OCI-LY7 (cell line): ENCODE data around the gene DIP2C. TPM values are rescaled to one million over a fixed set of nuclear protein-coding genes. Genes with fewer than 3 reads are reported as not detected.

Experiments used
- BruUV-seq: library from RNA; stranded (reverse); fragments of 400-500 nt; replicated peaks from 2 replicates; lab custom pipeline; 2021; lab: Mats Ljungman, UMichigan
- CTCF ChIA-PET: fragments of 300-600 bp; sonication (Branson Sonifier 250); formaldehyde crosslinking; loops from one replicate; lab custom pipeline; 2022; ENCODE audit warnings: antibody characterized with exemption; ENCODE audit not compliant: unreplicated experiment; lab: Charles Lee
- POLR2A ChIA-PET: fragments of 300-600 bp; sonication (Branson Sonifier 250); formaldehyde crosslinking; loops from one replicate; lab custom pipeline; 2022; ENCODE audit warnings: antibody characterized with exemption; lab: Charles Lee
- DNase-seq: peaks from one replicate; pipeline ENCODE4 v3.0.0-alpha.2; 2015; ENCODE audit warnings: low spot score
- H2AFZ ChIP-seq: fragments of 200-600 bp; sonication (generic), shearing (Covaris generic); 2 replicates; pipeline ENCODE4 v1.6.1; 2014; ENCODE audit warnings: mild to moderate bottlenecking, antibody characterized with exemption, low read length, moderate library complexity
- H3K27ac ChIP-seq: fragments of 200-600 bp; sonication (generic); 2 replicates; pipeline ENCODE4 v1.5.1; 2014; ENCODE audit warnings: mixed run types, low read depth, mild to moderate bottlenecking, moderate library complexity, low read length, inconsistent platforms; ENCODE audit not compliant: poor library complexity, severe bottlenecking
- H3K36me3 ChIP-seq: fragments of 200-600 bp; sonication (generic); 2 replicates; pipeline ENCODE4 v1.6.1; 2014; ENCODE audit warnings: mild to moderate bottlenecking, antibody characterized with exemption, low read length, moderate library complexity, mixed read lengths; ENCODE audit not compliant: insufficient read depth
- H3K4me1 ChIP-seq: fragments of 200-600 bp; sonication (generic); 2 replicates; pipeline ENCODE4 v1.5.1; 2014; ENCODE audit warnings: mild to moderate bottlenecking, low read length; ENCODE audit not compliant: insufficient read depth, poor library complexity, severe bottlenecking
- H3K4me2 ChIP-seq: fragments of 200-600 bp; sonication (generic); 2 replicates; pipeline ENCODE4 v1.6.1; 2014; ENCODE audit warnings: mild to moderate bottlenecking, low read length
- H3K4me3 ChIP-seq: fragments of 200-600 bp; sonication (generic); 2 replicates; pipeline ENCODE4 v1.5.1; 2014; ENCODE audit warnings: mild to moderate bottlenecking, low read depth, low read length; ENCODE audit not compliant: poor library complexity, severe bottlenecking
- H3K79me2 ChIP-seq: fragments of 200-600 bp; sonication (generic); 2 replicates; pipeline ENCODE4 v1.6.1; 2016; ENCODE audit warnings: low read depth, mild to moderate bottlenecking, low read length, moderate library complexity, mixed read lengths; ENCODE audit not compliant: insufficient read depth
- H3K9me2 ChIP-seq: fragments of 200-600 bp; sonication (generic); 2 replicates; pipeline ENCODE4 v1.6.1; 2016; ENCODE audit warnings: mild to moderate bottlenecking, low read length, mixed read lengths; ENCODE audit not compliant: insufficient read depth
- H3K9me3 ChIP-seq: fragments of 200-600 bp; sonication (generic); 2 replicates; pipeline ENCODE4 v1.6.1; 2014; ENCODE audit warnings: mild to moderate bottlenecking, mixed run types, low read length, mixed read lengths
- H4K20me1 ChIP-seq: fragments of 200-600 bp; sonication (generic); 2 replicates; pipeline ENCODE4 v1.6.1; 2014; ENCODE audit warnings: mild to moderate bottlenecking, antibody characterized with exemption, low read length, moderate library complexity, mixed read lengths; ENCODE audit not compliant: insufficient read depth
- CTCF ChIP-seq: fragments of 200-600 bp; sonication (generic); conservative IDR thresholded peaks from 2 replicates; pipeline ENCODE4 v1.5.1; 2014; ENCODE audit warnings: mild to moderate bottlenecking, antibody characterized with exemption, low read length, moderate library complexity, mixed read lengths
- EZH2phosphoT487 ChIP-seq: fragments of 200-600 bp; sonication (generic); IDR thresholded peaks from 2 replicates; pipeline ENCODE4 v1.6.1; 2018; ENCODE audit warnings: low read depth, borderline replicate concordance, mild to moderate bottlenecking, mixed run types, antibody characterized with exemption, low read length, moderate library complexity, mixed read lengths
- intact Hi-C: fragments of 100-400 bp; cut with micrococcal nuclease; formaldehyde crosslinking; loops from one replicate; pipeline ENCODE4 v1.10.0; 2022; ENCODE audit not compliant: unreplicated experiment
- total RNA-seq, 2 experiments: library from RNA; depleted of rRNA in 1 of 2; stranded (reverse); fragments of >200 nt in 1 of 2; shearing (Covaris generic) in 1 of 2; gene quantifications; 2 replicates each; pipeline ENCODE4 v1.2.3, GENCODE V29; 2014 to 2022

The DIP2C gene
- total RNA-seq, 2 experiments from 2014 or later: 10.9 to 29.5 TPM

GRCh38 chr10:354901-355617 lies 334.4 kb downstream of the DIP2C start:
- no TSS peak for BruUV-seq
- H3K4me3 ChIP-seq: no peak overlapping the region
- peaks cover 57% of the 10 kb centered on the region; the same call in 1 of the 2 replicates for H3K36me3 ChIP-seq
- H3K27ac ChIP-seq: no peak overlapping the region
- H3K79me2 ChIP-seq: no peaks in the 10 kb centered on the region
- no peaks in the 10 kb centered on the region for H3K4me1 ChIP-seq
- ChIA-PET CTCF (no interaction called here), POLR2A (no interaction called here)
- no peaks in the 10 kb centered on the region for H4K20me1 ChIP-seq
- no peaks in the 10 kb centered on the region for H3K9me2 ChIP-seq
- no peak overlapping the region for H2AFZ ChIP-seq
- H3K9me3 ChIP-seq: no peaks in the 10 kb centered on the region
- H3K4me2 ChIP-seq: no peak overlapping the region
- no peak for DNase-seq
- intact Hi-C loops: no loop called here
- TF ChIP-seq CTCF: no peak

GRCh38 chr10:352476-353235 lies 336.8 kb downstream of the DIP2C start:
- no peaks in the 10 kb centered on the region for H3K4me1 ChIP-seq
- H3K9me2 ChIP-seq: no peaks in the 10 kb centered on the region
- peaks cover 53% of the 10 kb centered on the region for H3K36me3 ChIP-seq
- no peaks in the 10 kb centered on the region for H4K20me1 ChIP-seq
- CTCF ChIA-PET: no interaction called here
- no peaks in the 10 kb centered on the region for H3K79me2 ChIP-seq
- no peak overlapping the region for H3K4me2 ChIP-seq
- intact Hi-C loops: no loop called here
- no peak for DNase-seq
- TF ChIP-seq CTCF (no peak), EZH2phosphoT487 (no peak)
- no peaks in the 10 kb centered on the region for H3K9me3 ChIP-seq
- H3K27ac ChIP-seq: no peak overlapping the region
- H3K4me3 ChIP-seq: no peak overlapping the region
- no peak overlapping the region for H2AFZ ChIP-seq
- BruUV-seq: no TSS peak
- POLR2A ChIA-PET: no interaction called here
